GM12891 (cell line): ENCODE data around the gene SV2C.

Experiments
- POLR2A ChIP-seq: IDR thresholded peaks from 2 replicates; pipeline ENCODE4 v1.6.1; 2011; ENCODE audit warnings: low read depth, low read length, control low read depth
- POLR2AphosphoS5 ChIP-seq: IDR thresholded peaks from 2 replicates; pipeline ENCODE4 v1.6.1; 2011; ENCODE audit warnings: low read depth, low read length, control low read depth
- POU2F2 ChIP-seq: IDR thresholded peaks from 2 replicates; pipeline ENCODE4 v1.6.1; 2011; ENCODE audit warnings: low read depth, mild to moderate bottlenecking, control low read depth, low read length, moderate library complexity
- TAF1 ChIP-seq: IDR thresholded peaks from 2 replicates; pipeline ENCODE4 v1.6.1; 2011; ENCODE audit warnings: low read depth, low read length, control low read depth

DNA sequence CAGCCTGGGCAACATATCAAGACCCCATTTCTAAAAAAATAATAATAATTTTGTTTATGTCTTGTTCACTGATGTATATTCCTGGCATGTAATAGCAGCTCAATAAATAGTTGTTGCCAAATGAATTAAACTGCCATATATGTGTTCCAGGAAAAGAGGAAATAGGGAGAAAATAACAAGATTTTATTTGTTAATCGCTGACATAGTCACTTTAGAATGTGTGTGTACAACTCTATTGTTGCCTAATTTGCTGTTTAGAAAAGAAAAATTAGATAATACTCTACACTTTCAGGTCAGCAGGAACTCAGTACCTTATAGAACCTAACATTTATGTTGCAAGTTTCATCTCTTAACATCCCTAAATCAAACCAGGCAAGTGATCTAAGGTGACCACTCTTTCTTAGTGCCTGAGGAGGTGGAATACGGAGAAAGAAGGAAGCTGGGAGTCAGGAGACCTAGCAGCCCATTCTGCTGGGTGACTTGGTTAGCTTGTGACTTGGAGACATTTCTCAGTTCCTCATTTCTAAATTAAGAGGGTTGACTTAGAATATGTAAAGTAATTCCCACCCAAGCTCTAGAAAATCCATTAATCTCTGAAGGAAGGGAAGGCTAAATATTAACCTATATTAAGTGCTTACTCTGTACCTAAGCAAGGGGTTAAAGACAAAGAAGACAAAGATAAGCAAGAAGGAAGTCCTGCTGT, 209.6 kb downstream of the SV2C start:
- no peak for TF ChIP-seq POLR2A
- no peak for TF ChIP-seq POLR2AphosphoS5
- TF ChIP-seq TAF1: no peak
- no peak for TF ChIP-seq POU2F2
